ENCODE measurements around the gene PRSS2. TPM values are rescaled to one million over a fixed set of nuclear protein-coding genes. Genes with fewer than 3 reads are reported as not detected.

Gene PRSS2
- total RNA-seq, 1 donor from 2014 or later = not detected

DNA sequence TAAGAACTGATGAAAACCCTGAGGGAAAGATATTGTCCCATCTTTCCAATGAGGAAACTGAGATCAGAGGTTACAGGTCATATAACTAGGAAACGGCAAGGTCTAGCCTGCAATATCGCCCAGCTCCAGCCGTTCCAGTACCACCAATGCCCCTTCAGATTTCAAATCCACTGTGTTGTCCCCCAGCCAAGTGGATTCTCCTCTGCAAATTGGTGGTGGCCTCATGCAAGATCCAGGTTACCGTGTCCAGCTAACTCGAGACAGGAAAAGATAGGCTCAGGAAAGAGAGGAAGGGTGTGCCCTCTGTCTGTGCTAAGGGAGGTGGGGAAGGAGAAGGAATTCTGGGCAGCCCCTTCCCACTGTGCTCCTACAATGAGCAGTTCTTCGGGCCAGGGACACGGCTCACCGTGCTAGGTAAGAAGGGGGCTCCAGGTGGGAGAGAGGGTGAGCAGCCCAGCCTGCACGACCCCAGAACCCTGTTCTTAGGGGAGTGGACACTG is 25.3 kb downstream of the PRSS2 start:
- TF ChIP-seq, protein P1, sequence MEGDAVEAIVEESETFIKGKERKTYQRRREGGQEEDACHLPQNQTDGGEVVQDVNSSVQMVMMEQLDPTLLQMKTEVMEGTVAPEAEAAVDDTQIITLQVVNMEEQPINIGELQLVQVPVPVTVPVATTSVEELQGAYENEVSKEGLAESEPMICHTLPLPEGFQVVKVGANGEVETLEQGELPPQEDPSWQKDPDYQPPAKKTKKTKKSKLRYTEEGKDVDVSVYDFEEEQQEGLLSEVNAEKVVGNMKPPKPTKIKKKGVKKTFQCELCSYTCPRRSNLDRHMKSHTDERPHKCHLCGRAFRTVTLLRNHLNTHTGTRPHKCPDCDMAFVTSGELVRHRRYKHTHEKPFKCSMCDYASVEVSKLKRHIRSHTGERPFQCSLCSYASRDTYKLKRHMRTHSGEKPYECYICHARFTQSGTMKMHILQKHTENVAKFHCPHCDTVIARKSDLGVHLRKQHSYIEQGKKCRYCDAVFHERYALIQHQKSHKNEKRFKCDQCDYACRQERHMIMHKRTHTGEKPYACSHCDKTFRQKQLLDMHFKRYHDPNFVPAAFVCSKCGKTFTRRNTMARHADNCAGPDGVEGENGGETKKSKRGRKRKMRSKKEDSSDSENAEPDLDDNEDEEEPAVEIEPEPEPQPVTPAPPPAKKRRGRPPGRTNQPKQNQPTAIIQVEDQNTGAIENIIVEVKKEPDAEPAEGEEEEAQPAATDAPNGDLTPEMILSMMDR (IDR thresholded peaks at IDR 0.05; ENCODE audit: unreplicated experiment) = no peak
- peaks cover 88% of the 10 kb centered on the region for H3K27me3 Mint-ChIP-seq (ENCODE audit: low read depth)

DNA sequence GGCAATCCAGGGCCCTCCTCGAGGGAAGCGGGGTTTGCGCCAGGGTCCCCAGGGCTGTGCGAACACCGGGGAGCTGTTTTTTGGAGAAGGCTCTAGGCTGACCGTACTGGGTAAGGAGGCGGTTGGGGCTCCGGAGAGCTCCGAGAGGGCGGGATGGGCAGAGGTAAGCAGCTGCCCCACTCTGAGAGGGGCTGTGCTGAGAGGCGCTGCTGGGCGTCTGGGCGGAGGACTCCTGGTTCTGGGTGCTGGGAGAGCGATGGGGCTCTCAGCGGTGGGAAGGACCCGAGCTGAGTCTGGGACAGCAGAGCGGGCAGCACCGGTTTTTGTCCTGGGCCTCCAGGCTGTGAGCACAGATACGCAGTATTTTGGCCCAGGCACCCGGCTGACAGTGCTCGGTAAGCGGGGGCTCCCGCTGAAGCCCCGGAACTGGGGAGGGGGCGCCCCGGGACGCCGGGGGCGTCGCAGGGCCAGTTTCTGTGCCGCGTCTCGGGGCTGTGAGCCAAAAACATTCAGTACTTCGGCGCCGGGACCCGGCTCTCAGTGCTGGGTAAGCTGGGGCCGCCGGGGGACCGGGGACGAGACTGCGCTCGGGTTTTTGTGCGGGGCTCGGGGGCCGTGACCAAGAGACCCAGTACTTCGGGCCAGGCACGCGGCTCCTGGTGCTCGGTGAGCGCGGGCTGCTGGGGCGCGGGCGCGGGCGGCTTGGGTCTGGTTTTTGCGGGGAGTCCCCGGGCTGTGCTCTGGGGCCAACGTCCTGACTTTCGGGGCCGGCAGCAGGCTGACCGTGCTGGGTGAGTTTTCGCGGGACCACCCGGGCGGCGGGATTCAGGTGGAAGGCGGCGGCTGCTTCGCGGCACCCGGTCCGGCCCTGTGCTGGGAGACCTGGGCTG is 26.0 kb downstream of the PRSS2 start:
- Mint-ChIP-seq H3K27me3 (ENCODE audit: low read depth) (peaks cover 90% of the 10 kb centered on the region), H3K4me1 (peaks cover 14% of the 10 kb centered on the region), H3K27ac (no peak overlapping the region), H3K9me3 (no peaks in the 10 kb centered on the region), H3K4me3 (peak overlapping the region; percentile 57), H3K36me3 (no peaks in the 10 kb centered on the region)
- TF ChIP-seq, protein P1 (IDR thresholded peaks at IDR 0.05; ENCODE audit: unreplicated experiment) = no peak
- DNase-seq (ENCODE audit: low spot score in 2 of 2, unreplicated experiment in 2 of 2) = peak in 1 of 2 experiments; percentile 48

More for the DNA sequence above, 25.3 kb downstream of the PRSS2 start:
- Mint-ChIP-seq H3K4me3 (peak overlapping the region; percentile 57), H3K27ac (no peak overlapping the region), H3K4me1 (peaks cover 14% of the 10 kb centered on the region), H3K36me3 (no peaks in the 10 kb centered on the region), H3K9me3 (no peaks in the 10 kb centered on the region)
- no peak for DNase-seq (ENCODE audit: low spot score in 2 of 2, unreplicated experiment in 2 of 2)

- no peak for DNase-seq (ENCODE audit: low spot score in 2 of 2, unreplicated experiment in 2 of 2)
- peaks cover 14% of the 10 kb centered on the region for H3K4me1 Mint-ChIP-seq
- peaks cover 93% of the 10 kb centered on the region for H3K27me3 Mint-ChIP-seq (ENCODE audit: low read depth)
- H3K27ac Mint-ChIP-seq = no peak overlapping the region
- H3K36me3 Mint-ChIP-seq = no peaks in the 10 kb centered on the region
- peak overlapping the region; percentile 57 for H3K4me3 Mint-ChIP-seq
- no peaks in the 10 kb centered on the region for H3K9me3 Mint-ChIP-seq
- TF ChIP-seq, protein P1 (IDR thresholded peaks at IDR 0.05; ENCODE audit: unreplicated experiment) = no peak
These were observed 26.9 kb downstream of the PRSS2 start for GRCh38 chr7:142797391-142798377.

DNA sequence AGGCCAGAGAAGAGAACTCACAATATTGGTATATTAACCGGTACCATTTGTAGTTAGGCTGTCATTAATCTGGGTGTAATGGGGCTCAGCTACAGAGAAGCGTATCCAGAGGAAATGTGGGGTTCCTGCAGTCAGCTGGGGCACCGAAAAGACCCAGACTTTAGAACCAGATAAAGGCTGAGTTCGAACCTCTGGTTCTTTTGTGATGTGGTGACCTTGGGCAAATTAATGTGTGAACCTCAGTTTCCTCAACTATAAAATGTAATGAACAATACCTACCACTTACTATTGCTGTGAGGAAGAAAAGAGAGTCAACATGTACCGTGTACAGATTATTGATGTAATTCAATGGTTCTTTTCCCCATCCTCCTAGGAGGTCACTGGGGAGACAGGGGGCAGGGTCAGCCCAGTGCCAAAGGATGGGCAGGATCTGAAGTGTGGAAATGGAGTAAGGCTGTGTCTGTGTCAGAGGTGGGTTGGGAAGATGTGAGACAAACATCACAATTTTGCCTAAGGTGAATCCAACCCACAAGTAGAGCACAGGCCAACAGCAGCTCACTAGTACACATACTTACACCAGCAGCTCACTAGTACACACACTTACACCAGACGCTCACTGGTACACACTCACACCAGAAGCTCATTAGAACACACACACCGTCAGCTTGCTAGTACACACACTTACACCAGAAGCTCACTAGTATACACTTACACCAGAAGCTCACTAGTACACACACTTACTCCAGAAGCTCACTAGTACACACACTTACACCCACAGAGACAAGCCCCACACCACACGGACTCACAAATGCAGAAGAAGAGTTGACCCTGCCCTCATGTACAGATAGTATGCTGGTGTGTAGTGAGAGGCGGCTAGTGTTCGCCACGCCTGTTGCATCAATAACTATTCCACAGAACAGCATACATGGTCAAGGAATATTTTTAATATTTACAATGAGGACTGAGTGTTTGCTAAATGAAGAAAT is 28.0 kb downstream of the PRSS2 start:
- H3K36me3 Mint-ChIP-seq = no peaks in the 10 kb centered on the region
- peaks cover 89% of the 10 kb centered on the region for H3K27me3 Mint-ChIP-seq (ENCODE audit: low read depth)
- no peak for DNase-seq (ENCODE audit: low spot score in 2 of 2, unreplicated experiment in 2 of 2)
- TF ChIP-seq, protein P1 (IDR thresholded peaks at IDR 0.05; ENCODE audit: unreplicated experiment) = no peak
- H3K4me3 Mint-ChIP-seq = no peak overlapping the region
- peaks cover 14% of the 10 kb centered on the region for H3K4me1 Mint-ChIP-seq
- H3K27ac Mint-ChIP-seq = no peak overlapping the region
- no peaks in the 10 kb centered on the region for H3K9me3 Mint-ChIP-seq

Data from mesothelial cell of epicardium (in vitro differentiated cells).